Measurements from ENCODE around the gene ITK. TPM values are rescaled to one million over a fixed set of nuclear protein-coding genes. Genes with fewer than 3 reads are reported as not detected.

ITK gene
- total and polyA plus RNA-seq, 2 donors (not counting 3 experiments of a cell fraction or from before 2014, with no cell fraction given), result not detected

DNA sequence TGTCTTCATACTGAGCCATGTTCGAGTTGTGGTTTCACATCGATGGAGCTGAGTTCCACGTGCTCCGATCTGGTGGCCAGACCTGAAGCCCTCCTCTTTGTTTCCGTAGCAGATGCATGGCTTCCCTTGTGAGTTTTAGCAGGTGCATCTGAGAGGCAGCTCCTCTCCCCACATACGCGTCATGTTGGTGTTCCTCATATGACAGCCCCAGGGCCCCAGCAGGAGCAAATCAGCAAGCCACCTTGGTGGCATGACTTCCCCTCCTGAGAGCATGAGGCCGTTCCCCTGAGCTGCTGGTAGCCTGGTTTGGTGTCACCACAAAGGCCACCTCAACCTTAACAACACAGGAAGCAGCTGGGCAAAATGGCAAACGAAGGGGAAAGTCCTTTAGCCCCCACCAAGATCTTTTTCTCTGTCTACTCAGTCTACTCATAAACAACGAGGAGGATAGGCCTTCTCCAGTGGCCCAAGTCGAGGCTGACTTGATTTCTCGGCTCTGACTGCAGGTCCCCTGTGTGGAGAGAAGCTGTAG is 91.2 kb downstream of the ITK start:
- Histone ChIP-seq H3K36me3 (ENCODE audit: control insufficient read depth in 2 of 2, extremely low read depth in 1 of 2, insufficient read depth in 2 of 2, low read length in 2 of 2) (no peaks in the 10 kb centered on the region), H3K27ac (ENCODE audit: insufficient read depth, low read depth, low read length) (no peak overlapping the region), H3K4me2 (ENCODE audit: insufficient read depth, low read length) (no peak overlapping the region), H3K4me1 (ENCODE audit: control insufficient read depth, extremely low read depth, insufficient read depth, low read length) (no peaks in the 10 kb centered on the region), H3K9ac (replicated peaks; ENCODE audit: extremely low read depth, insufficient read depth, low read length) (no peak overlapping the region), H4K20me1 (replicated peaks; ENCODE audit: control insufficient read depth, extremely low read depth, insufficient read depth, low read length) (no peaks in the 10 kb centered on the region), H3K9me3 (replicated peaks; ENCODE audit: control insufficient read depth, insufficient read depth, low read length) (no peaks in the 10 kb centered on the region), H3K79me2 (ENCODE audit: control insufficient read depth, insufficient read depth, low read length) (no peaks in the 10 kb centered on the region), H3K4me3 (replicated peaks in 1 of 3; ENCODE audit: insufficient read depth in 1 of 3, low read depth in 1 of 3, low read length in 3 of 3) (no peak overlapping the region), H3K9me1 (replicated peaks; ENCODE audit: control insufficient read depth, extremely low read depth, insufficient read depth, low read length) (no peaks in the 10 kb centered on the region), H2AFZ (ENCODE audit: low read depth, low read length) (no peak overlapping the region), H3K27me3 (ENCODE audit: control insufficient read depth in 2 of 2, insufficient read depth in 2 of 2, low read length in 2 of 2) (peaks cover 0 to 3% of the 10 kb centered on the region in 2 experiments)
- ChIA-PET CTCF (interaction anchor here (1.1 kb wide), 1 partner anchor 18 kb away, joined by 3 read pairs; no protein-coding TSS in a partner anchor), POLR2A (no interaction called here)
- DNase-seq (ENCODE audit: low read depth, low spot score) (no peak), FAIRE-seq (no peak)
- dilution Hi-C loops (cut with MboI; ENCODE audit: extremely low pct_ligation_motif_present, low sequenced_read_pairs) (no loop called here), intact Hi-C loops (cut with micrococcal nuclease) (no loop called here)
- TF ChIP-seq POLR2A (IDR thresholded peaks at IDR 0.05; ENCODE audit: low read depth, low read length) (no peak), FOS (IDR thresholded peaks at IDR 0.05; ENCODE audit: borderline replicate concordance, insufficient read depth, low read length) (no peak)
- BruUV-seq (replicated peaks), result no TSS peak

DNA sequence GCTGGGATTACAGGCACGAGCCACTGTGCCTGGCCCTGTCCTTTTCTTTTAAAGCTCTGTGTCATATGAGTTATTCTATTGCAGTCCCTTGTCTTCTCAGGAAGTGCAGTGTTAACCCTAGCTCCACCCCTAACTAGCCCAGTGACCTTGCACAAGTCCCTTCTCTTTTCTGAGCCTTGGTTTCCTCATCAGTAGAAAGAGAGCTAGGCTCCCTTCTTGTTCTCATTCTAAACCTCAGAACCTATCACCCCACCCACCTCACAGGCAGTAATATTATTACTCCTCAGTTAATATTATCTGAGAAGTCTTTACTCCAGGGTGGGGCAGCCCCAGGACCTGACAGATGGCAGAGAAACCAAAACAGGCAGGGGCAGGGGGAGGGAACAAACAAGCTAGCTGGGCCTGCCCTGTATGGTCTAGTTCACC is 92.5 kb downstream of the ITK start:
- TF ChIP-seq POLR2A (IDR thresholded peaks at IDR 0.05; ENCODE audit: low read depth, low read length) (no peak), JUN (IDR thresholded peaks at IDR 0.05; ENCODE audit: borderline replicate concordance, insufficient read depth, insufficient read length, low read depth) (no peak), POLR2AphosphoS5 (IDR thresholded peaks at IDR 0.05; ENCODE audit: insufficient read depth, low read depth, low read length) (no peak), MAX (IDR thresholded peaks at IDR 0.05; ENCODE audit: insufficient read depth, insufficient read length) (no peak), EZH2 (IDR thresholded peaks at IDR 0.05; ENCODE audit: borderline replicate concordance, low read depth, low read length, severe bottlenecking) (no peak), GATA2 (IDR thresholded peaks at IDR 0.05; ENCODE audit: insufficient read depth, insufficient read length, low read depth, low read length) (no peak)
- CTCF ChIA-PET, result no interaction called here
- no peak overlapping the region for H3K27ac ChIP-seq (ENCODE audit: insufficient read depth, low read depth, low read length)
- no peak overlapping the region for H3K9ac ChIP-seq (replicated peaks; ENCODE audit: extremely low read depth, insufficient read depth, low read length)
- H3K4me3 ChIP-seq (replicated peaks in 1 of 3; ENCODE audit: insufficient read depth in 1 of 3, low read depth in 1 of 3, low read length in 3 of 3), result no peak overlapping the region
- H3K9me1 ChIP-seq (replicated peaks; ENCODE audit: control insufficient read depth, extremely low read depth, insufficient read depth, low read length), result no peaks in the 10 kb centered on the region
- no peak overlapping the region for H3K4me2 ChIP-seq (ENCODE audit: insufficient read depth, low read length)
- POLR2A ChIA-PET, result no interaction called here
- FAIRE-seq (no peak), DNase-seq (ENCODE audit: low read depth, low spot score) (no peak)
- H3K79me2 ChIP-seq (ENCODE audit: control insufficient read depth, insufficient read depth, low read length), result no peaks in the 10 kb centered on the region
- peaks cover 0 to 3% of the 10 kb centered on the region in 2 experiments for H3K27me3 ChIP-seq (ENCODE audit: control insufficient read depth in 2 of 2, insufficient read depth in 2 of 2, low read length in 2 of 2)
- dilution Hi-C loops (cut with MboI; ENCODE audit: extremely low pct_ligation_motif_present, low sequenced_read_pairs) (no loop called here), intact Hi-C loops (cut with micrococcal nuclease) (no loop called here)
- BruUV-seq (replicated peaks), result no TSS peak
- H3K36me3 ChIP-seq (ENCODE audit: control insufficient read depth in 2 of 2, extremely low read depth in 1 of 2, insufficient read depth in 2 of 2, low read length in 2 of 2), result no peaks in the 10 kb centered on the region
- H2AFZ ChIP-seq (ENCODE audit: low read depth, low read length), result no peak overlapping the region
- no peaks in the 10 kb centered on the region for H3K4me1 ChIP-seq (ENCODE audit: control insufficient read depth, extremely low read depth, insufficient read depth, low read length)
- no peaks in the 10 kb centered on the region for H4K20me1 ChIP-seq (replicated peaks; ENCODE audit: control insufficient read depth, extremely low read depth, insufficient read depth, low read length)
- H3K9me3 ChIP-seq (replicated peaks; ENCODE audit: control insufficient read depth, insufficient read depth, low read length), result no peaks in the 10 kb centered on the region

Measured in endothelial cell of umbilical vein (primary cell).